ENCODE results near the gene PRICKLE2.

DNA sequence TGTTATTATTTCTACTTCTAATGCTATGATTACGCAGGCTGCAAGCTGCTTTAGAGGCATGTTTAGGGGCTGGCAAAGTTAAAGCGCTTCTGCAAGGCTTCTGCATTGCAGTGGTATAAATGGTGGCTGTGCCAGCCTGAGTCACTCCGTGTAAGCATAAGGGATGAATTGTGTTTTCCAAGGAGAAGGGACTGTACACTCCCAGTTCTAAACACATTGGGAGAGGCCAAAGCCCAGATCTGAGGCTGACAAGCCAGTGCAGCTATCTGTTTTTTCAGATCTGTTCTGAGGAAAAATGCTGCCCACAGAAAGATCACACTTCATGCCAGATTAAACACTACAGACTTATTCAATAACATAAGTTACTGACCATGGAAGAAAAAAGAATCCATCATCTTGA lies 83.8 kb downstream of the PRICKLE2 start:
- TF ChIP-seq, protein P1, sequence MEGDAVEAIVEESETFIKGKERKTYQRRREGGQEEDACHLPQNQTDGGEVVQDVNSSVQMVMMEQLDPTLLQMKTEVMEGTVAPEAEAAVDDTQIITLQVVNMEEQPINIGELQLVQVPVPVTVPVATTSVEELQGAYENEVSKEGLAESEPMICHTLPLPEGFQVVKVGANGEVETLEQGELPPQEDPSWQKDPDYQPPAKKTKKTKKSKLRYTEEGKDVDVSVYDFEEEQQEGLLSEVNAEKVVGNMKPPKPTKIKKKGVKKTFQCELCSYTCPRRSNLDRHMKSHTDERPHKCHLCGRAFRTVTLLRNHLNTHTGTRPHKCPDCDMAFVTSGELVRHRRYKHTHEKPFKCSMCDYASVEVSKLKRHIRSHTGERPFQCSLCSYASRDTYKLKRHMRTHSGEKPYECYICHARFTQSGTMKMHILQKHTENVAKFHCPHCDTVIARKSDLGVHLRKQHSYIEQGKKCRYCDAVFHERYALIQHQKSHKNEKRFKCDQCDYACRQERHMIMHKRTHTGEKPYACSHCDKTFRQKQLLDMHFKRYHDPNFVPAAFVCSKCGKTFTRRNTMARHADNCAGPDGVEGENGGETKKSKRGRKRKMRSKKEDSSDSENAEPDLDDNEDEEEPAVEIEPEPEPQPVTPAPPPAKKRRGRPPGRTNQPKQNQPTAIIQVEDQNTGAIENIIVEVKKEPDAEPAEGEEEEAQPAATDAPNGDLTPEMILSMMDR (IDR thresholded peaks at IDR 0.05; ENCODE audit: insufficient read depth, low read depth, low read length), result no peak
- TF ChIP-seq EZH2 (IDR thresholded peaks at IDR 0.05; ENCODE audit: insufficient read depth, low read length), result no peak
